ENCODE data around the gene DAAM2.
A peak's percentile ranks its signal among the peaks of the same experiment; 100 is the strongest.

DAAM2 gene

GRCh38 chr6:39787322-39787721 is 4.9 kb upstream of the DAAM2 start:
- DNase-seq (ENCODE audit: low read depth), result no peak

DNA sequence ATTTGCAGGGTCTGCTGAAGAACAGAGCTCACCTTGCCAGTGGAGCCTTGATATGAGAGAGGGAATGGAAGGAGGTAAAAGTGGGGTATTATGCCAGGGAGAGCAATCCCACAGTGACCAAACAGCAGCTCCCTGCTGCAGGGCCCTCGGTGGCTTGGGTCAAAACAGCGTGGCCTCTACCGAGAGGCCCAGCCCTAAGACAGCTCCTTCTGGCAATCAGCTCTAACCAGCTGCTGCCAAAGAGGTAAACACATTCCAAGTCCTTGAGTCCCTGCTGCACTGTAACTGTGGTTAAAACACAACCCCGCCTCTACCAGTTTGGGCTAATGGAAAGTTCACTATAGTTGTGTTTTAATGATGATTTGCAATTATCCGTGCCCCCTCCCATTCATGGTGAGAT is 1.4 kb upstream of the DAAM2 start:
- DNase-seq (ENCODE audit: low read depth), result no peak

GRCh38 chr6:39791311-39791710 is 865 bp upstream of the DAAM2 start:
- DNase-seq (ENCODE audit: low read depth), result no peak

- no peak for DNase-seq (ENCODE audit: low read depth)
These were observed 619 bp downstream of the DAAM2 start for GRCh38 chr6:39792540-39793450.

DNA sequence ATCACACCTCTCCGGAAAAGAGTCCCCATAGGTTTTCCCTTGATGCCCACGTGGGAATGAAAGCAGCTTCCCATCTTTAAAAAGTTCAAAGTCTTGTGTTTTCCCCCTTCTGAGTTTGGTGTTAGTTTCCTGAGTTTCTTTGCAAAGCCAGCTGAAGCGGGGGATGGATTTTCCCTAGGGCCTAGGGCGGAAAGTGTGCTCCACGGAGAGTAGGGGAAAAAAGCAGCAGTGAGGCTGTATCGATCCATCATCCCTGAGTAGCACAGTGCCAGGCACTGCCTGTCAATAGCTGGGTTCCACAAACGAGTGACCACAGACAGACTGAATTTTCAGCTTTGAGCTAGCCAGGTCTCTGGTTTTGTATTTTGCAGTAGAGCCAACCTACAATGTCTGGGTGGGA is 1.3 kb downstream of the DAAM2 start:
- DNase-seq (ENCODE audit: low read depth), result no peak

DNA sequence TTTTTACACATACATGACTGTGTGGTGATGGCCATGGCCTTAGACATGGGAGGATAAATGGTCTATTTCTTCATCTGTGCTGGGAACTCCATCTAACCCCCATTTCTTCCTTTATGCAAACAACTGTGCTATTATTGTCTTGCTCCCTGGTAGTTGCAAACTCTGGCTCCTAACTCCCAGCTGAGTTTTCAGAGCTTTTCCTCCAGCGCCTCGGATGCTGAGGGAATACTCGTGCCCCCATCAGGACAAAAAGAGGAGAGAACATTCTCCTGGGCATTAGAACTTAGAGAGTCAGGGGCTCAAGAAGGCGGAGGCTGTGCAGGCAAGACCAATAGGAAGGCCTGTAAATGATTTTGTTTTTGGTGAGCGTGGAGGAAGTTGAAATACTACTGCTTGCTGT is 2.1 kb downstream of the DAAM2 start:
- no peak for DNase-seq (ENCODE audit: low read depth)

- DNase-seq (ENCODE audit: low read depth), result no peak
These were observed 5.6 kb downstream of the DAAM2 start for GRCh38 chr6:39797751-39798150.

- DNase-seq (ENCODE audit: low read depth), result no peak
These were observed 8.2 kb downstream of the DAAM2 start for GRCh38 chr6:39800034-39801032.

DNA sequence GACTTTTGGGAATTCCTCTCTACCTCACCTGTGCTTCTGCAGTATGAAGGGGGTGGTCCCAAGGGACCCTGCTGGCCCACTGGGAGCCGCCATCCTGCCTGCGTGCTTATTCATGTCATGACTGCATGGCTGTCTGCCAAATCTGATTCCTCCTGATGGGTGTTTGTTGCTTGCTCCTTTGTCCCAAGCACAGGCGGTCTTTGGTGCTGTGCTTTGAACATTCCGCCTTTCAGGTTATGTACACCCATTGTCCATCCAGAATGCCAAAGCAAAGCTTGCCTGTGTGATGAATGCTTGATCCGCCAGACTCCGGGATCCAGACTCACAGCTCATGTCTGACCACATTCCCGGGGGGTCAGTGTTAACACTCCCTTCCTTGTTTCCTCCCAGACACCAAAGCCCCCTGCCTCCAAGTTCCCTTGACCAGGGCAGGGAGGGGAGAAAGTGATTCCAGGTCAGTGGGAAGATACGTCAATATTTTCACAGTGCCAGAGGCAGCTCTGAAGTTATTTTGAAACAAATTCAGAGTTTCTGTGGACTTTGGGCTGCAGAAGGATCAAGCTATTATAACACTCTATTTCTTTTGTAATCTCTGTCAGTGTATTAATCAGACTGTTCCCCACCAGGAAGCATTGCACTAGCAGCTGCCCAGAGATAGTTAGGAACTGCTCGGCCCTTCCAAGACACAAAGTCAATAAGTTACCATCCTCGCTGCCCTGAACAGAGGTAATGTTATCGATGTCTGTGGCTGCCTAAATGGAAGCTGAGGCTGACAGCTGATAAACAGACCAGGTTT is 9.5 kb downstream of the DAAM2 start:
- no peak for DNase-seq (ENCODE audit: low read depth)

GRCh38 chr6:39803872-39804271 is 11.7 kb downstream of the DAAM2 start:
- no peak for DNase-seq (ENCODE audit: low read depth)

- DNase-seq (ENCODE audit: low read depth), result peak; percentile 7
These were observed 12.4 kb downstream of the DAAM2 start for GRCh38 chr6:39804466-39805065.

DNA sequence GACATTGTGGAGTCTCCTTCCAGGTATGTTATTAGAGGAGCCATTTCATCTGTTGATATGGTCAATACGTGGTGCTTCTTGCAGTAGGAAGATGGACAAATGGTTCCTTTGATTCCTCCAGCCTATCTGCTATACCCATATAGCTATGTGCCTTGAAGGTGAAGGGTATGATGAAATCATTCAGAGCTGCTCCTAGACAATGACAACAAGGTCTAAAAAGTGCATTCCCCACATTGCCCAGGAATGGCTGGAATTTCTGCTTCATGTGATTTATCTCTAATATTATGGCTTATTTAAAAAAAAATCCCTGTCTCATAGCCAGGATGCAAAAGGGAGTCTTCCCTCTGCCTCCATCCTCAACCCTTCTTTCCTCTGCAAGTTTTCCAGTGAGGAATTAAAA is 14.1 kb downstream of the DAAM2 start:
- no peak for DNase-seq (ENCODE audit: low read depth)

GRCh38 chr6:39808346-39808745 is 16.2 kb downstream of the DAAM2 start:
- DNase-seq (ENCODE audit: low read depth), result no peak

DNA sequence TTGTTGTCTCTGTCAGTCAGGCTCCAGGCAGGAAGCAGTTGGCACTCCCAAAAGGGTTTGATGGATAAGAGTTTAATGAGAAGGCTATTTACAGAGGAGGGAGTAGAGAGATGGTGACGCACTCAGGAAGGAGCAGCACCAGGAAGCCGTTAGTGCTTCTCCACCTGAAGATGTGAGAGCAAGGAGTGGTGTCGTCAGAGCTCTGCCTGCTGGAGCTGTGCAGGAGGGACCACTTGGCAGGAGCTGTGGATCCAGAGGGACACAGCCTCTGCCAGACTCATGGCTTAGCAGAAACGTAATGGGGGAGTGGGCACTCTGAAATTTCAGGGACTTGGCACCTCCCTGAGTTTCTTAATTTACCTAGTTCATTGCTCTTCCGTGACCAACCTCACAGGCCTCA is 16.8 kb downstream of the DAAM2 start:
- no peak for DNase-seq (ENCODE audit: low read depth)

DNA sequence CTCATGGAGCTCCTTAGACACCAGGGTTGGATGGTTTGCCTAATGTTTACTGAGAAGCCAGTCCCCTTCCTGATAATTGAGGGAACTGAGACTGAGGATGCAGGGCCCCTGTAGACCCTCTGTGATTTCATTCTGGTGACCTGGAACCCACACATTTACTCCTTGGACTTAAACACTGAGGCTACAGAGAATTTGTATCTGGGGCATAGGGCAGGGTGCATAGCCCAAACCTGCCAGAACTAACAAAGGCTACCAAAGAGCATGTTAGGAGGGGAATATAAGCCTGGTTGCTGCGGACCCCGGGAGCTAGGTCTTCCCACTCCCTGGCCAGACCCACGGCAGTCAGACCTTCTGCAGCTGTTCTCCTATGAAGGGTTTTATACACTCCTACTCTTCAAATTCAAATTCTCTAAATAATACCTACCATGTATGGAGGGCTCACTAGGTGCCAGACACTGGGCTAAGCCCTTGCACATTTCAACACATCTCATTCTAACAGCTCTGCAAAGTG is 19.7 kb downstream of the DAAM2 start:
- DNase-seq (ENCODE audit: low read depth), result no peak

- DNase-seq (ENCODE audit: low read depth), result no peak
These were observed 20.3 kb downstream of the DAAM2 start for GRCh38 chr6:39812496-39812852.

GRCh38 chr6:39812853-39813533 is 20.8 kb downstream of the DAAM2 start:
- DNase-seq (ENCODE audit: low read depth), result no peak

DNA sequence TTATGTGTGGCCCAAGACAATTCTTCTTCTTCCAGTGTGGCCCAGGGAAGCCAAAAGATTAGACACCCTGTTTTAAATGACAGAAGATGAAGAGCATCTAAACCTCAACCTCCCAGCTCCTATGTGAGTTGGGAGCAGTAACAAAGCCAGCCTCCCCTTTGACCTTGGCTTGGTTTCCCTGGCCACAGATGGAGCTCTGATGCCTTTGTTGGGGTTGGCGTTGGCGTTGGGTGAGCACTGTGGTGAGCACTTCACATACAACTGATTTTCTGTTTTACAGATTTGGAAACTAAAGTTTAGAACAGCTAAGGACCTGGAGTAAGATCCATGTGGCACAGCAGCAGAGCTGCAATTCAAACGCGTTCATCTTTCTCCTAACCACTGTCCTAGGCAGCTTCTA is 22.1 kb downstream of the DAAM2 start:
- no peak for DNase-seq (ENCODE audit: low read depth)

DNA sequence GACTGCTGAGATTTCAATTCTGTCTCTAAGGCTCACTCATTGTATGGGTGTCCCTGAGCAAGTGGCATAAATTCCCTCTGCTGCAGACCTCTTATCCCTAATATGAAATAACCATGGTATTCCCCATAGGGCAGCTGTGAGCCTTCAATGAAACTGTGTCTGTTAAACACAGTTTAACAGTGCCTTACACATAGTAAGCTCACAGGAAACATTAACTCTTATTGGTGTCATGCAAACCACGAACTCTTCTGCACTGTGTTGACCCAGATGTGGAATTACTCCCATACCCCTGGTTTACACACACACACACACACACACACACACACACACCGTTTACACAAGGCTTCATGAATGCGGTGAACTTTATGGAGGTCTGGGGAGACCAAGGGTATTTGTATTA is 23.2 kb downstream of the DAAM2 start:
- DNase-seq (ENCODE audit: low read depth), result no peak

DNA sequence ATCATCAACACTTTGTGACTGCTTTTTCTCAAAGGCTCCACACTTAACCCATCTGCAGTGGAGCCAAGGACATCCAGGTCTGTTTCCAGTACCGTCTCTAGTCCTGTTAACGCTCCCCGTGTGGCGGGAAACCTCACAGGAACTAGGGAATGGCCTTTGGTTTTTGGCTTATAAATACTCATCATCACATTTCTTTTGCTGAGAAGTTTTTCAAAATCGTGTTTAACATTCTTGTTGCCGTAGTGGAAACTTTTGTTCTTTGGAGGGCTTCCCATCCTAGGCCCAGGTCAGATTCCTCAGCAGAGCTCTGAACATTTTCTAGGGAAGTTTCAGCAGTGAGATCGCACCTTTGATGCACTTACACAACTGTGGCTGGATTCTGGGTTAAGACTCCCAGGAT is 24.6 kb downstream of the DAAM2 start:
- DNase-seq (ENCODE audit: low read depth), result no peak

- DNase-seq (ENCODE audit: low read depth), result no peak
These were observed 26.5 kb downstream of the DAAM2 start for GRCh38 chr6:39818695-39819094.

Data from amniotic epithelial cell (primary cell).